Measurements from ENCODE around the gene SORCS2.

The SORCS2 gene

DNA sequence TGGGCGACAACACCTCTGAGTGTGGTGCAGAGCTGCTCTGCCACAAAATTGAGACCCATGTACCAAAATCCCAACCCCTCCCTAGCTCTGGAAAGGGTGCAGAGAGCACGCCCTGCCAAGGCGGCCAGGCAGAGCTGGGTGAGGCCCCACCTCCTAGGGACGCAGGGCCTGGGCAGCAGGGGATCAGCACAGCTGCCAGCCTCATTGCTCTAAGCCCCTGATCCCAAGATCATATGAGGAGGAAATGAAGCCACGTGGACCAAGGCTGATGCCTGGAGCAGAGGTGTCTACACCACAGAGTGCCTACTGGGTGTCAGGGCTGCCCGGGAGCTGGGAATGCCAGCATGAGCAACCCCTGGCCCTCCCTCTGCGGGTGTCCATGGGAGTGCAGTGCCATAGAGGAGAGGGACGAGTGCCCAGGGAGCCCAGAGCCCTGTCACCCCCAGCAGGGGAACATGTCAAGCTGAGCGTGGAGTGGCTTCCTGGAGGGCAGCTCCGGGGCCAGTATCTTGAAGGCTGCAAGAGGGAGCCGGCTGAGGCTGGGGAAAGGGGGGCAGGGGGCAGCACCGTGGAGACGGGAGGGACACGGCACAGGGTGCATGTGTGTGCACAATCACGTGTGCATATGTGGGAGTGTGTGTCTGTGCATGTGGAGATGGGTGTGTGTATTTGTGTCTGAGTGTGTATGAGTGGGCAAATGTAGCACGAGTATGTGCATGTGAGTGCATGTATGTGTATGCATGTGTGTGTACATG is 306.3 kb downstream of the SORCS2 start:
- DNase-seq: no peak

DNA sequence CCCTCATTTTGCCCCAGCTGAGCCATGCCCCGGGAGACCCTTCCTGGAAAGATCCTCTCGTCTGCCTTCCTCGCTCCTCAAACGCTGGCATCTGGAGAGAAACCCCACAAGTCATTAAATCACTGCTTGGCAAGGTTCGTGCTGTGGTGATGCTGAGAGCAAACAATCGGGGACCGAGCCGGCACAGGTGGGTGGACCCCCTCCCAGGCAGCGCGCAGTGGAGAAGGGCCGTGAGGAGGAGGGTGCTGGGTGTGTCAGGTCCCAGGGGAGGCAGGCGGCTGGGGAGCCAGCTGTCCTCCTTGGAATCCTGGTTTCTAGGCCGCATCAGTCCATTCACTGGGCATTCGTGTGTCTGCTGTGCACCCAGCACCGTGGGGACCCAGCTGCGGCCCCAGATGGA is 307.3 kb downstream of the SORCS2 start:
- DNase-seq: no peak

DNA sequence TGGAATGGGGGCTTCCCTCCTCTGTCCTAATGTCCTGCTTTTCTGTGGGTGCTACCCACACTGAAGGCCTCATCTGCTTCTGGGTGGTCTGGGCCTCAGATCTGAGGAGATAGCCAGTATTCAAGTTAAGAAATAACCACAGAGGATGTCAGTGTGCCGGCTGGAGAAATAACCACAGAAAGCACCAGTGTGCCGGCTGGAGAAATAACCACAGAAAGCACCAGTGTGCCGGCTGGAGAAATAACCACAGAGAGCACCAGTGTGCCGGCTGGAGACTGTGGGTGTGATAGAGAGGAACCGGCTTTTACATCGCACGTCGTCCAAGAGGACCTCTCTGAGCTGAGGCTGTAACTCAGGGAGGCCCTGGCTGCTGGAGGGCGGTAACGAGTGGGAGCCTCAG is 308.1 kb downstream of the SORCS2 start:
- no peak for DNase-seq

DNA sequence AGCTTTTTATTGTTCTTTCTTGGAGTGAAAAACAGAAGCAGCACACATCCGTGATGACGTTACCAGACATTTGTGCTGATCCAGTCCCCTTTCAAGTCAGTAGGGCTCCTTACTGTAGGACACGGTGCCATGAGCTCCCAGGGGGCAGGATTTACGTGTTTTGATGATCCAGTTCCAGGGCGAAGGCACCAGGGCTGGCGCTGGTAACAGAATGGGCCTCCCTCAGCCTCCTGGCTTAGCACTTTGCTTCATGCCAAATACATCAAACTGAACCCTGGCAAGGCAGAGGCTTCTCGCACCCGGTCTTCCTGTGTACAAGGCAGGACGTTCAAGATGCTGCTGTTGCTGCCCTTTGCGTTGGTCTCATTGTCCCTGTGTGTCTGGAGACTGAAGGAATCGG is 309.0 kb downstream of the SORCS2 start:
- DNase-seq: no peak

DNA sequence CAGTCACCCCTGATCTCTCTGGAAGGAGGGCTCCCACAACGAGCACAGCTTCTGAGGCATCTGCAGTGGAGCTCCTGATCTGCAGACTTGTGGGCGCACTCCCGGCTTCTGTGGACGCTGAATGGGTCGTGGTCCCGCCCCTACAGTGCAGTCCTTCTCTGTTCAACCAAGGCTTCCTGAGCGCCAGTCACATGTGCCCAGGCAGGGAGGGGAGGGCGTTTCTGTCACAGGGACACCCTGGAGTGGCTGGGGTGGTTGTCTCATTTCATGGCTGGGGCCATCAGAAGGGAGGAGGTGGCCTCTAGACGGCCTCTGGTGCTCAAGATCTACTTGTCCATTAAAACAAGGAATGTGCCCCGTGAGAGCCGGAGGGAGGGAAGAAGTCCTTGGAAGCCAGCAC is 309.5 kb downstream of the SORCS2 start:
- DNase-seq: no peak

DNA sequence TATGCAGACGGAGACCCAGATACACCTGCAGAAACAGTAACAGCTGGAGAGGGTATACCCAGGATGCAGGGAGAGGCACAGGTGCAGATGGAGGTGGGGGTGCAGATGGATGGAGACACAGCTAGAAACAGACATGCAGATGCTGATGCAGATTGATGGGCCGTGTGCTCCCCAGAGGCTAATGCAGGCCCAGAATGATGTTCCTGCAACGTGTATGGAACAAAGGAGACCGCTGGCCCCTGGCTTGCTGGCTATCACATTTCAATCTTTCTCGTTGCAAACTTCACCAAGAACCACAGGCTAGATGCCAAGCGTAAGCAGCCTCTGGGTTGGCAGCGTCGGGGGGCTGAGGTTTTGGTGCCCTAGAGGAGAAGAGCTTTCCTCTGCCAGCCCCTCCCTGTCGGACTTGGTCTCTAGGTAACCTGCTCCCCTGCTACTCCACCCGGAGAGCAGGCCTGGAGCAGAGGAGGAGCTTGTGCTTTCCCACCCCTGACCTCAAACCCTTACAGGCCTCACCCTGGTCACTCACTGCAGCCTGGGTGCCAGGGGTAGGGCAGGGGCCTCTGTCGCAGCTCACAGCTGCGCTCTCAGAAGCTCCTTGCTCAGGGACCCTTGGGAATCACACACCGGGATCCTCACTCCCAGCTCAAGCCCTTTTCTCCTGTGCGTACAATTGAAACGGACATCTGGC is 311.4 kb downstream of the SORCS2 start:
- DNase-seq: no peak

DNA sequence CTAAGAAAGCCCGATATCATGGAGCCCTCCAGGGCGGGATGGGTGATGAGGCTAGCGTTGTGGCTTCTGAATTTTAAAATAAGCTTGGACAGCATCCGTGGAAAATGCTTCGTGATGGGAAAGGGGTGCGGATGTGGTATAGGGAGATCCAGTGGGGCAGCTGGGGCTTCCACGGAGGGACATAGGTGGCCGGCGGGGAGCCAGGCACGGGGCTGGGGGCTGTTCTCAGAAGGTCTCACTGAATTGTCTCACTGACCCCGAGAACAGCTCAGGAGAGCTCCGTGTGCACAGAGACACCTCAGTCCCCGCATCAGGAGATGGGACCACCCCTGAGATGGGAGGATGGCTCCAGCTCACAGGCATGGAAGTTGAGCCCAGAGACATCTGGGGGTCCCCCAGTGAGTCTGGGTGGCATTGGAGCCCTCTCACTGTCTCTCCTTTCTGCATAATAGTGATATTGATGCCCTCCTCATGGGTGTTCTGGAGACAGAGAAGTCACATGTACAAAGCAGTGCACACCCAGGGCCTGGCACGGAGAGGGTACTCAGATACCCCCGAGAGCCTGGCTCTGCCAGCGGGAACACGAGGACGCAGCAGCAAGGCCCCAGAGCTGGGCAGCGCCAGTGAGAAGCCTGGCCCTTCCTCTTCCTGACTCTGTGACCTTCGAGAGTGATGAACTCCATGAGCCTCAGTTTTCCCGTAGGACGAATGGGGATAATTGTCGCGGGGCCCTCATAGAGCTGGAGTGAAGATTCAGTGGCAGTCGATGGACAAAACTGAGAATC is 313.0 kb downstream of the SORCS2 start:
- DNase-seq: no peak

DNA sequence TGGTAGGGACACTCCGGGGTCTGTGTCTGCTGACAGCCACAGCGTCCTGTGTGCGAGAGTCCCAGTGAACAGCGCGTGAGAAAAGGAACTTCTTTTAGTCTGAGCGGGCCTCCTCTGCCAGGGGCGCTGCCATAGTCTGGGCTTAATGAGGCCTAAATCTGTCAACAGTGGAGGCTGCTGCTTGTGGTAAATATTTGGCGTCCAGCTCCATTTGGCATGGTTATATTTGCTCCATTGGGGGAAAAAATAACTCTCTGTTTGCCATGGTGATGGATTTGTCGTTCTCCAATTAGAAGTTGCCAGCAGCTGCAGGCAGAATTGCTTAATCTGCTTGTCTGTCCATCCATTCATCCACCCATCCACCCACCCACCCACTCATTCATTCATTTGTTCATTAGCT is 313.8 kb downstream of the SORCS2 start:
- no peak for DNase-seq

DNA sequence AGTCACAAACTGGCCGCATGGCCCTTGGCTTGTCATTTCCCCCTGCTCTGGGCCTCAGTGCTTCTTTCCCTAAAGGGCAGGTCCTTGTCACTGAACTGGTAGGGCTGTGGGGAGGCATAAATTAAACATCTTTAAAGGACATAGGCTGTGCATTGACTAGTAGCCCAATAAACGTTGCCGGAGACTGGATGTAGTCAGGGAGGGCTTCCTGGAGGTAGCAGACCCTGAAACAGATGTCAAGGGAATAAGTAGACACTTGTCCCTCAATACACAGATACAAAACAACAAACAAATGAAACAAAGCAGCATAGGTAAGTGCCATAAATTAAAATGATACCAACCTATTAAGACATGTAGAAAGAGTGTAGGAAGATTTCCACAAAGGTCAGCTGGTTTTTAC is 314.2 kb downstream of the SORCS2 start:
- no peak for DNase-seq

DNA sequence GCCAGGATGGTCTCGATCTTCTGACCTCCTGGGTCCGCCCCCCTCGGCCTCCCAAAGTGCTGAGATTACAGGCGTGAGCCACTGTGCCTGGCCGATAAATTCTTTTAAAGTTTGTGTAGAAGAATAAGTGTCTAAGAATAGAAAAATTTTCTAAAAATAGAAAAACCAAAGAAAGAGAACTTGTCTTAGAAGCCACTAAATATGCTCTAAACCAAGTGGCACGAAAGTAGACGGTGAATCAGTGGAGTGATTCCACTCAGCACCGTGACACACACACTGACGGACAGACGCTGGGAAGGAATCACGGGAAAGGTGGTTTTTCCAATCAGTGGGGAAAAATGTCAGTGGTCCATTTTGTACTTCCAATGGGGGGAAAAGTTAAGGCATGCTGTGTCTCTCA is 315.0 kb downstream of the SORCS2 start:
- no peak for DNase-seq

DNA sequence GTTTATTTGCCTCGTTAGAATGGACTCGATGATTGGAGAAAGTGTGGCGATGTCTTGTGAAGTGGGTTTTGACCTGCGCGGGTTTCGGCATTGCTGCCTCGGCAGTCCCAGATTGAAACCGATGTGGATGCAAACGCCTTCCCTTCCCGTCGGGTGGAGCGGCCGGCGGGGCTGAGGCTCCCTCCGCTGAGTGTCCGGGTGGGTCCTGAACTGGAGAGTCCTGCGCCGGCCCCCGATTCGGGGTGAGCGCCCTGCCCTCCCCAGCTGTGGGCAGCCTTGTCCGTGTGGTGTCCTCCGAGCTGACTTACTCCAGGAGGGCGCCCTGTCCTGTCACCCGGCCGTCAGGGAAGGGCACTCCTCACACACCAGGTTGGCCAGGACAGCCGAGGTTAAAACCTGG is 317.7 kb downstream of the SORCS2 start:
- DNase-seq: no peak

DNA sequence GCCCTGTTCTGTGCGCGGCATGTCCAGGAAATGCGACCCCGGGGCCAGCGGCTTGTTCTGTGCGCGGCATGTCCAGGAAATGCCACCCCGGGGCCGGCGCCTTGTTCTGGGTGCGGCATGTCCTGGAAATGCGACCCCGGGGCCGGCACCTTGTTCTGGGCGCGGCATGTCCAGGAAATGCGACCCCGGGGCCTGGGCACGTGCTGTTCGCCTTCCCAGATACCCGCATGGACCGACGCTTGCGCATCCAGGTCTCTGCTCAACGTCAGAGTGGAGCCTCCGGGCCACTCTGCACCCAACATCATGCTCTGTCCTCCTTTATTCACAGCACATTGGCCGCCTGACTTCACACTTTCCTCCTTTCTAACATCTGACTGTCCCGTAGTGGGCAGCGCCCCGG is 318.2 kb downstream of the SORCS2 start:
- DNase-seq: no peak

DNA sequence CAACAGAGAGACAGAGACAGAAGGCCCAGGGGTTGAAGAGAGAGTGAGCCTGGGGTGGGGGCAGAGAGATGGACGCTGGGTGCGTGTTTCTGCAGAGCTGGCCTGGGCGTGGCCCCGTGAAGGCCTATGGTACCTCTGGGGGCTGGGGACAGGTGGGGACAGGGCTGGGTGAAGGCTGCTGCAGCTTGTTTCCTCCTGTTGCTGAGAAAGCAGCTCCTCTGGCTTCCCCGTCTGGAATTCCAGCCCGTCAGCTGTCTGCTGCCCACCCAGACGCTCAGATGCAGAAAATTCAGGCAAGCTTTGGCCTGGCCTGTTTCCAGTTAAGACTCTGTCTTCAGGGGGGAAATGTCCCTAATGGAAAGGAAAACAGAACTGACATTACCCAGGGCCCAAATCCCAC is 319.2 kb downstream of the SORCS2 start:
- no peak for DNase-seq

DNA sequence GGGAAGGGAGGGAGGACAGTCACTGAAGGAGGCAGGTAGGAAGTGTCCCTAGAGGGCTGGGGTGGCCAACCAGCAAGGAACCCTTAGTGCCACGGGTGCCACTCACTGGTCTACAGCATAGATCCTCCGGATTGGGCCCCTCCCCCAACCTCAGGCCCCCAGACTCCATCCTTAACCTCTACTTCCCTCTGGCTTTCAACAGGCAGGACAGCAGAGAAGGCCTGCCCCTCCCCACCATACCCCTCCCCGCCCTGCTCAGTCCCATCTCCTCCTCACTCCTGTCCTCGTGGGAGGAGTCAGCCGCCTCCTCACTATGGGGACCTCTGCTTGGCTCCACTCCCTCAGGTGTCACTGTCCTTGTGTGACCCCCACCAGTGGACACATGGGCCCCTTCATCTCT is 320.1 kb downstream of the SORCS2 start:
- no peak for DNase-seq

DNA sequence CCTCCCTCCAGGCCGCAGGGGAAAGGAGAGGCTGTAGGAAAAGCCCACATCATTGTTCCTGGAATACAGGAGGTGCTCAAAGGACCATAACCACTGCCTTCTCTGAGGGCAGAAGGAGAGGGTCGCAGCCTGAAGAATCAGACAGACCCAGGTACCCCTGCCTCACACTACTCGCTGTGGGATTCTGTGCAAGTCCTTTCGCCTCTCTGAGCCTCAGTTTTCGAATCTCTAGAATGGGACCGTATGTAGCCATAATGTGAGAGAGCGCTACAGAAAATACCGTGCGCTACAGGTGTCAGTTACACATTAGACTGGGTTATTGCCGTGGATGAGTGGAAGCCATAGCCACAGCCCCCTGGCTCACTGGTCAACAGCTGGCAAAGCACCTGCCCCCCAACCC is 320.6 kb downstream of the SORCS2 start:
- no peak for DNase-seq

DNA sequence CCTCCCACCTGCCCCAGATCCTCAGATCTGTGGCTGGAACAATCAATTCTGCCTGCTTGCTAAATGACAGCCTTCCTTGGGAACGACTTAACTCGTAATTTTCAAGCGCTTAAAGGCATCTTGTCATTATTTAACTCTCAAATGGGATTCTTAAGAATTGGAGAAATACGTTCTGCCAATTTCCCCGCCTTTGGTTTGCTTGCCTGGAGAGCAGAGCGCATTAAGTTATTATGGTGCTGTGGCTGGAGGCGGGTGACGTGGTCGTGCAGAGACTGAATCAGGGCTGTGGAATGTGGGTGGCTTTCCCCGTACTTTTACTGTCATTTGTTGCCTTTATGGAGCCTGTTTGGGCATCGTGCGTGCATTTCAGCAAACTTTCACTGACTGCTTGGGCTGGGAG is 321.3 kb downstream of the SORCS2 start:
- DNase-seq: no peak

DNA sequence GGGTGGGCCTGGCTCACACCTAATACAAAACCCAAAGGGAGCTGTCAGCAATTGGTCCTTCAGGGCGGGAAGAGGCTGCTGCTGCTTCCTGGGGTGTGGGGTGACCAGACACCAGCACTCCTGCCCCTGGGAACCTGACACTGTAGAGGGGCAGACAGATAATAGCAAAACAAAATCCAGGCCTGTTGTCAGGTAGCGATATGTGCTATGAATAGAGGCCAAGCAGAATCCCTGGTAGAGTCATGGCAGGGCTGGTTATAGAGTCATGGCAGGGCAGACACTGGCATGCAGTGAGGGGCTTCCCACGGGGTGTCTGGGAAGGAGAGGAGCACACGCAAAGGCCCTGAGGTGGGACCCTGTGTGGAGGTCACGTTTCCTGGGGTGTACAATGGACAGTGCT is 321.9 kb downstream of the SORCS2 start:
- DNase-seq: no peak

DNA sequence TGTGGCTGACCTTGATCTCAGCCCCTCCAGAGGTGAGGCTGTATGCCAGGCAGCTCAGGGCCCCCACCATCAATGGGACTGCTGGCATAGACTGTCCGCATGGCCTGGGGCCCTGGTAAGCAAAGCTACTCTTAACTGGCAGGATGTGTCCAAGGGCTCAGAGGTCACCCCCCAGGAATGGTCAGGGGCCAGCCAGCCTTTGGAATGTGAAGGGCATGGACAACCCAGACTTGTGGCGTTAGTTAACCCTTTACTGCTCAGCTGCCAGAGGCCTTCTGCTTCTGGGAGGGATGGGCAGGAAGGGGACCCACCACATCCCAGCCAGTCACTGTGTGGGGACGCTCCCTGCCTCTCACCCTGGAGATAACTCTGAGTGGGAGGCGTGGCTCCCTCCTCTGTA is 322.5 kb downstream of the SORCS2 start:
- no peak for DNase-seq

DNA sequence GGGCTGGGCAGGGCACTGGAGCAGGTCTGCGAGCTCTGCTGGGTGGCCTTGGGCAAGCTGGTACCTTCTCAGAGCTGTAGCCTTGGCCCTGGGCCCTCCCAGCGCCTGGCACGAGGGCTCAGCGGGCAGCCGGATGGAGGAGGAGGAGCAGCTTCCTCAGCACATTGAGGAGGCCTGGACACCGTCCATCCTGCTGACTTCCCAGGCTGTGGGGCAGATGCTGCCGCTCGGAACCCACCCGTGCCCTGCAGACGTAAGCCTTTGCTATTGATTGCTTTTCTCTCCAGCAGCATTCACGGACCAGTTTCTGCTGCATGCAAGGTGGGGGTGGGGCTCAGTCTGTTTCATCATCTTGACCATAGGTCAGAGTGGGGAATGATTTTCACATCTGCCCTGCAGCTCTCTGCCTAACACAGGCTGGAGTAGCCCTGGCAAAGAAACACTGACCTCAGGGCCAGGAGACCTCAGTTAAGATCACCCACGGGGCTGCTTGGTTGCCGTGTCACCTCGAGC is 323.1 kb downstream of the SORCS2 start:
- DNase-seq: no peak

DNA sequence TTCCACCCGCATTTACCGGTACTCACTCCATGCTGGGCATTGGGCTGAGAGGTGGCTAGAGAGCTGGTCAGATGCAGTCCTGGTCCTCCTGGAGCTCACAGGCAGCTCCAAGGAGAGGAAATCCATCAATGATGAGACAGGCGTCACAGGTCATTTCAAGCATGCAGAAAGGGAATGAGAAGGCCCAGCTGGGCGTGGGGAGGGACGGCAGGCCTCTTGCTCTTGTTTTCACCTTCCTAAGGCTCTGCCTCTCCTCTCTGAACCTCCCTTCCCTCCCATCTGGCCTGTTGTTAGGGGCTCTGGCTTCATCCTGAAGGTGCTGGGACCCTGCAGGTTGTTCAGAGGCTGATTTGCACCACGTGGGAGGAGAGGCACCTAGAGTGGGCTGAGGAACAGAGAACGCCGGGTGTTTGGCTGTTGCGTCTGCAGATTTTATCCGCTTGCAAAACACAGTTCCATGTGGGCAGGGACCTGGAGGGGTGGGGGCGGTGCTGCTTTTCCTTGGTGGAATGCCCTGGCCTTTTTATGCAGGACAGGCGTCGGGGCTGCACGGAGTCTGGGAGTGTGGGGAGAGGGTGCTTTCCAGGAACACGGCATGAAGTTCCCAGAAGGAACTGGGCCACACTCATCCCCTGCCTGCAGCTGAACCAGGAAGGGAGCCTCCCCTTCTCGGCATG is 323.9 kb downstream of the SORCS2 start:
- DNase-seq: no peak

DNA sequence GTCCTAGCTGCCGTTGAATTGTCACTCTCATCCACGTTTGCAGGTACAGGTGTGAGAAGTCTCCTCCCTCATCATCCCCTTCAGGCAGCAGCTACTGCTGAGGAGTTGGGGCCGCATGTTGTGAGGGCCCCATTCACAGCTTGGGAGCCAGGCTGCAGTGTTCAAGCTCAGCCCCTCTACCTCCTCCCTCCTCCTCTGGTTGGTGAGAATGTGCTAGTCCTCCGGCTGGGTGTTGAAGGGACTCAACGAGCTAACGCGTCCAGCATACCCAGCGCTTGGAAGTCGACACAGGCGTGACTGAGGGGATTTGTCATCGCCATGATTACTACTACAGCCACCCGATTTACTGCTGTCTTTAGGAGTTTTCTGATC is 324.4 kb downstream of the SORCS2 start:
- no peak for DNase-seq

DNA sequence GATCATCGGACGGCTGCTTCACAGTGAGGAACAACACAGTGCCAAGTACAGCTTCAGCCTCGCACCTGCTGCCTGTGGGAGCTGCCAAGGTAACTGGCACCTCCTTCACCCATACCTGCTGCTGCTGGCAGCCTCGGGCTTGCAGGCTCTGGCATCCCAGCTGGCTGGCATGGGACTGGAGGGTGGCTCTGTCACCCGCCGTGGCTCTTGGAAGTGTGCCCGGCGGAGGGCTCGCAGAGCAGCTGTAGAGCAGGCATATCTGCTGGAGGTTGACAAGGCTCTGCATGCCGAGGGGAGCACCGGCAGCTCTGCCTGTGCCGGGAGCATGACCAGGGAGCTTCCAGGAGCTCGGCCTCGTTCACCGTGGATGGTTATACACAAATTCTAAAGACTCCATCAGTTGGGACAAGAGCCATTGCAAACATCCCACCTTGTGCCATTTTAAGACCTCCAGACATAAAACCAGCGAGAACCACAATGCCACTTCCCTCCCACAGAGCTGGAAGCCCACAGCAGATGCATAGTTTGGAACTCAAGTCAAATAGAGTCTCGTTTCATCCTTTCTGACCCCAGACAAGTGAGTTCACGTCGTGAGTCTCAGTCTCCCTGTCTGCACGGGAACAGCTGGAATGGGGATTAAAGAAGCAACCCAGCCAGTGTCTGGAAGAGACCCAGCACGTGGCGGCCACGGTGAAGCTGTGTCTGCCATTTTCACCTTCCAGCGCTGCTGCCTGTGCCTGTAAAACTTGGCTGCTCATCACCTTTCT is 326.7 kb downstream of the SORCS2 start:
- no peak for DNase-seq
